Glutamatergic neuron (in vitro differentiated cells): ENCODE data around the gene SYT17. TPM values are rescaled to one million over a fixed set of nuclear protein-coding genes. Genes with fewer than 3 reads are reported as not detected.

Experiments used
- DNase-seq: peaks from one replicate; pipeline ENCODE4 v3.0.0; 2022
- H3K27ac Mint-ChIP-seq: one replicate; pipeline ENCODE4 v1.8.0; 2020; ENCODE audit warnings: mild to moderate bottlenecking, mixed read lengths, inconsistent platforms; ENCODE audit not compliant: unreplicated experiment
- H3K27me3 Mint-ChIP-seq: one replicate; pipeline ENCODE4 v1.8.0; 2020; ENCODE audit warnings: mild to moderate bottlenecking, moderate library complexity, mixed read lengths, inconsistent platforms; ENCODE audit not compliant: unreplicated experiment
- H3K36me3 Mint-ChIP-seq: one replicate; pipeline ENCODE4 v1.8.0; 2020; ENCODE audit warnings: mild to moderate bottlenecking, mixed read lengths, inconsistent platforms; ENCODE audit not compliant: unreplicated experiment
- H3K4me1 Mint-ChIP-seq: one replicate; pipeline ENCODE4 v1.8.0; 2020; ENCODE audit warnings: mild to moderate bottlenecking, low read depth, mixed read lengths, inconsistent platforms; ENCODE audit not compliant: unreplicated experiment
- H3K4me3 Mint-ChIP-seq: one replicate; pipeline ENCODE4 v1.8.0; 2020; ENCODE audit warnings: mild to moderate bottlenecking, mixed read lengths, inconsistent platforms; ENCODE audit not compliant: unreplicated experiment
- H3K9me3 Mint-ChIP-seq: one replicate; pipeline ENCODE4 v1.8.0; 2020; ENCODE audit warnings: mild to moderate bottlenecking, moderate library complexity, mixed read lengths, inconsistent platforms; ENCODE audit not compliant: unreplicated experiment
- CTCF ChIP-seq: fragments of 200-600 bp; sonication (generic); IDR thresholded peaks from one replicate; pipeline ENCODE4 v1.5.0; 2021; ENCODE audit not compliant: partially characterized antibody, unreplicated experiment
- total RNA-seq: library from RNA; stranded (reverse); fragmentation: NEBNext Ultra II Directional; extraction: Animal tissue kit (Norgen Biotek cat#: 25700); gene quantifications from one replicate; pipeline ENCODE4 v1.2.1, GENCODE V29; 2021; ENCODE audit not compliant: unreplicated experiment

Gene SYT17
- total RNA-seq, 1 donor from 2014 or later: 10.0 TPM

- Mint-ChIP-seq H3K27me3 (peaks cover 5% of the 10 kb centered on the region), H3K36me3 (peaks cover 7% of the 10 kb centered on the region), H3K4me3 (no peak overlapping the region), H3K4me1 (no peaks in the 10 kb centered on the region), H3K27ac (no peak overlapping the region), H3K9me3 (no peaks in the 10 kb centered on the region)
- DNase-seq: no peak
- no peak for TF ChIP-seq CTCF
These were observed 16.0 kb upstream of the SYT17 start for GRCh38 chr16:19152042-19152441.

GRCh38 chr16:19153876-19154275 lies 14.2 kb upstream of the SYT17 start:
- peaks cover 8% of the 10 kb centered on the region for H3K27me3 Mint-ChIP-seq
- peaks cover 7% of the 10 kb centered on the region for H3K36me3 Mint-ChIP-seq
- H3K9me3 Mint-ChIP-seq: no peaks in the 10 kb centered on the region
- DNase-seq: no peak
- no peak for TF ChIP-seq CTCF
- H3K4me3 Mint-ChIP-seq: no peak overlapping the region
- no peaks in the 10 kb centered on the region for H3K4me1 Mint-ChIP-seq
- no peak overlapping the region for H3K27ac Mint-ChIP-seq

GRCh38 chr16:19162085-19162484 lies 6.0 kb upstream of the SYT17 start:
- Mint-ChIP-seq H3K27me3 (peaks cover 4% of the 10 kb centered on the region), H3K27ac (no peak overlapping the region), H3K4me3 (no peak overlapping the region), H3K4me1 (no peaks in the 10 kb centered on the region), H3K36me3 (no peaks in the 10 kb centered on the region), H3K9me3 (no peaks in the 10 kb centered on the region)
- TF ChIP-seq CTCF: no peak
- DNase-seq: no peak

- DNase-seq: no peak
- no peak overlapping the region for H3K27ac Mint-ChIP-seq
- H3K36me3 Mint-ChIP-seq: no peaks in the 10 kb centered on the region
- no peak overlapping the region for H3K4me3 Mint-ChIP-seq
- no peaks in the 10 kb centered on the region for H3K9me3 Mint-ChIP-seq
- no peaks in the 10 kb centered on the region for H3K4me1 Mint-ChIP-seq
- no peak for TF ChIP-seq CTCF
- H3K27me3 Mint-ChIP-seq: peaks cover 2% of the 10 kb centered on the region
These were observed 4.8 kb upstream of the SYT17 start for GRCh38 chr16:19163215-19163614.

- no peaks in the 10 kb centered on the region for H3K36me3 Mint-ChIP-seq
- TF ChIP-seq CTCF: no peak
- H3K27ac Mint-ChIP-seq: no peak overlapping the region
- H3K27me3 Mint-ChIP-seq: peaks cover under 1% of the 10 kb centered on the region
- no peaks in the 10 kb centered on the region for H3K9me3 Mint-ChIP-seq
- DNase-seq: no peak
- no peak overlapping the region for H3K4me3 Mint-ChIP-seq
- H3K4me1 Mint-ChIP-seq: no peaks in the 10 kb centered on the region
These were observed 3.8 kb upstream of the SYT17 start for GRCh38 chr16:19164285-19164684.
